ENCODE data around the gene ITGA2. TPM values are rescaled to one million over a fixed set of nuclear protein-coding genes. Genes with fewer than 3 reads are reported as not detected.

ITGA2 gene
- total and polyA plus RNA-seq, 3 donors from 2014 or later = 0.90 to 1.7 (median 1.0) TPM

DNA sequence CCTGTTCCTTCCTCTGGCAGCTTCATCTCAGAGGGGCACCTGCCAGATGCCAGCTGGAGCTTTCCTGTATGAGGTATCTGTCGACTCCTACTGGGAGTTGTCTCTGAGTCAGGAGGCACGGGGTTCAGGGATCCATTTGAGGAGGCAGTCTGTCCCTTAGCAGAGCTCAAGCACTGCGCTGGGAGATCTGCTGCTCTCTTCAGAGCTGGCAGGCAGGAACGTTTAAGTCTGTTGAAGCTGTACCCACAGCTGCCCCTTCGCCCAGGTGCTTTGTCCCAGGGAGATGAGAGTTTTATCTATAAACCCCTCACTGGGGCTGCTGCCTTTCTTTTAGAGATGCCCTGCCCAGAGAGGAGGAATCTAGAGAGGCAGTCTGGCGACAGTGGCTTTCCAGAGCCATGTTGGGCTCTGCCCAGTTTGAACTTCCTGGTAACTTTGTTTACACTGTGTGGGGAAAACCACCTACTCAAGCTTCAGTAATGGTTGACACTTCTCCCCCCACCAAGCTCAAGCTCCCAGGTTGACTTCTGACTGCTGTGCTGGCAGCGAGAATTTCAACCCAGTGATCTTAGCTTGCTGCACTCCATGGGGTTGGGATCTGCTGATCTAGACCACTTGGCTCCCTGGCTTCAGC lies 11.8 kb upstream of the ITGA2 start:
- Histone ChIP-seq H3K4me1 (no peaks in the 10 kb centered on the region), H3K27ac (no peak overlapping the region), H3K4me3 (no peak overlapping the region), H3K36me3 (ENCODE audit: low read depth, missing control alignments) (no peaks in the 10 kb centered on the region), H3K9me3 (no peaks in the 10 kb centered on the region), H3K27me3 (no peaks in the 10 kb centered on the region)
- intact Hi-C loops (cut with DNase I; ENCODE audit: low total_unique reads) = no loop called here
- no peak for DNase-seq
- 92 to 100% methylated on average over 6 to 7 of the region's 7 CpGs for WGBS, 2 donors
- no peak for TF ChIP-seq POLR2A (IDR thresholded peaks at IDR 0.05)
- TF ChIP-seq CTCF (IDR thresholded peaks at IDR 0.05) = no peak

GRCh38 chr5:52981507-52981906 lies 7.6 kb upstream of the ITGA2 start:
- intact Hi-C loops (cut with DNase I; ENCODE audit: low total_unique reads) = no loop called here
- Histone ChIP-seq H3K4me1 (no peaks in the 10 kb centered on the region), H3K27me3 (no peaks in the 10 kb centered on the region), H3K9me3 (no peaks in the 10 kb centered on the region), H3K36me3 (ENCODE audit: low read depth, missing control alignments) (no peaks in the 10 kb centered on the region), H3K4me3 (no peak overlapping the region), H3K27ac (no peak overlapping the region)
- WGBS, 2 donors = 72 to 92% methylated on average over 4 of the region's 4 CpGs
- no peak for DNase-seq
- TF ChIP-seq CTCF (IDR thresholded peaks at IDR 0.05) (no peak), POLR2A (IDR thresholded peaks at IDR 0.05) (no peak)

DNA sequence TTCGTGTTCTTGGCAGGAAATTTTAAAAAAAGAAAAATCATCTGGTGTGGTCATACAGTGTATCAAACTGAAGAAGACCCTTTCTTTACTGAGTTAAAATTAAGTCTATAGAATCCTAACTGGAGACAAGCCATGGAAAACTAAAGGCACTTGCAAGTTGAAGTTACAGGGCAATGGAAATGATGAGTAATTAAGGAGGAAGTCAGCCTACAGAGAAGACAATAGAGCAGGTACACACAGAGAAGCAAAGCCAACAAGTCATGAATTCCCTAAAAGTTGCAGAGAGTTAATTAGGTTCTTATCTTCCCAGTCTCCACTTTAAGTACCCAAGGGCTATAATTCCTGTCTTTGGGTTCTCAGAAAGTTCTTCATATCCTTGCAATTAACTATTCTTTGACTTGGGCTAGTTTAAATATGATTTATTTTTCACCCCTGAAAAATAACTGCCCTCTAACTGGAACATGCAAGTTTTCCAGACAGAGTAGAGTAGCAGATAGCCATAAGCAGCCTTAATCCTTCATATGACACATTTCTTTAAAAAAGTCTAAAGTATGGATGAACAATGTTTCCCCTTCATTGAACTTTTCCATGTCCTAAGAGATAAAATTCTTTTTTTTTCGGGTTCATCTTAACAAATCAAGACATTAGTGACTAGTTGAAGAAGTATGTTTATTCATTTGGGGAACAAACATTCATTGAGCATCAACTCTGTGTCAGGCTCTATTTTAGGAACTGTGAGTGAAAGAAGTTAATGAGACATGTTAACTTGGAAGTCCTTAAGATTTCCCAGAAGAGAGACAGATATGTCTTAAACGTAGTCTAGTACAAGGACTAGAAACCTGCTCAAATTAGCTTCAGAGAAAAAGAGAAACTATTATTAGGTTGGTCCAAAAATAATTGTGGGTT lies 5.2 kb upstream of the ITGA2 start:
- TF ChIP-seq POLR2A (IDR thresholded peaks at IDR 0.05) = no peak
- no peak for TF ChIP-seq CTCF (IDR thresholded peaks at IDR 0.05)
- no peak for DNase-seq
- Histone ChIP-seq H3K9me3 (no peaks in the 10 kb centered on the region), H3K27me3 (no peaks in the 10 kb centered on the region), H3K36me3 (ENCODE audit: low read depth, missing control alignments) (no peaks in the 10 kb centered on the region), H3K4me1 (peaks cover 5% of the 10 kb centered on the region), H3K27ac (no peak overlapping the region), H3K4me3 (no peak overlapping the region)
- intact Hi-C loops (cut with DNase I; ENCODE audit: low total_unique reads) = no loop called here
- whole genome bisulfite sequencing, 2 donors = 22 to 42% methylated on average over 3 of the region's 3 CpGs

- intact Hi-C loops (cut with DNase I; ENCODE audit: low total_unique reads) = no loop called here
Measured at GRCh38 chr5:52985306-52985705, 3.8 kb upstream of the ITGA2 start.

More at GRCh38 chr5:52985306-52985705, 3.8 kb upstream of the ITGA2 start:
- Histone ChIP-seq H3K9me3 (no peaks in the 10 kb centered on the region), H3K4me1 (peaks cover 10% of the 10 kb centered on the region), H3K36me3 (ENCODE audit: low read depth, missing control alignments) (no peaks in the 10 kb centered on the region), H3K27me3 (no peaks in the 10 kb centered on the region), H3K27ac (no peak overlapping the region), H3K4me3 (no peak overlapping the region)
- DNase-seq = no peak
- WGBS, 2 donors = 93 to 95% methylated on average over 3 of the region's 3 CpGs
- TF ChIP-seq CTCF (IDR thresholded peaks at IDR 0.05) (no peak), POLR2A (IDR thresholded peaks at IDR 0.05) (no peak)

Measured in testis (tissue), 3 donors.